HG03025 (cell line): Measurements from ENCODE around the gene P2RX7.
"Not testable (repeated sequence)": the region's sequence is repeated elsewhere in the genome, so short reads cannot be mapped to it uniquely, and the experiment has no call there.

Source experiments
- ATAC-seq: cut with Tn5 transposase; IDR thresholded peaks from one replicate; pipeline ENCODE4 v1.9.1; 2021; ENCODE audit warnings: mild to moderate bottlenecking, moderate library complexity; ENCODE audit not compliant: unreplicated experiment, low FRiP score

Gene P2RX7

DNA sequence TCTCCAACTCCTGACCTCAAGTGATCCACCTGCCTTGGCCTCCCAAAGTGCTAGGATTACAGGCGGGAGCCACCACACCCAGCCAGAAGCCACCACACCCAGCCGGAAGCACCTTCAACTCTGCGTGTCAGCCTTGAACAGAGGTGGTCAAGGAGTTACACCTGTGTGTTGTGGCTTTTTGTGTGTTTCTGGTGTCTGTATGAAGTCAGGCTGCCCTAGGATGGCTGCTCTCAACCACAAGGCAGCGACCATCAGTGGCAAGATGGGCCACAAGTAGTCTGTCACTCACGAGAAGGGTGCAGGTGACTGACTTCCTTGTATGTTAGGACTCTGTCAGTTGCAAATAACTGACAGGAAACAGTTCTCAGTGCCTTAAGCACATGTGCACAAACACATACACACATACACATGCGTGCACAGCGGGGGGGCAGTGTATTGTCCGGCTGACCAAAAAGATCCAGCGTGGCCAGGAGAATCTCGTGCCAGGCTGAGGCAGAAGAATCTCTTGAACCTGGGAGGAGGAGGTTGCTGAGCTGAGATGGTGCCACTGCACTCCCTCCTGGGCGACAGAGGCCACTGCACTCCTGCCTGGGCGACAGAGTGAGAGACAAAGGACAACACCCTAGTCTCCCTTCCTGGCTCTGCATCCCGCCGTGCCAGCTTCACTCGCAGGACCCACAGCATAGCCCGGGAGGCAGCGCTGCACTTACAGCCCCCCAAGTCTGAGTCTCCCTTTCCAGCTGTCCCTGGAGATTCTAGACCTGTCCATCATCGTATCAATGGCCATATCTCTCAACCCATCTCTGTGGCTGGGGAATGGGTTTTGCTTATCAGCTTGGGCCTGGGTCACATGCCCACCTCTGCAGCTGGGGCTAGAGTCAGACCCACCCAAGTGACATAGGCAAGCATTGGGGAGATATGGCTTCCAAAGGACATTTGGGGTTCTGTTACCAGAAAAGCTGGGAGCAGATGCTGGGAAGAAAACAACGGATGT, 90.9 kb downstream of the P2RX7 start:
- no peak for ATAC-seq

DNA sequence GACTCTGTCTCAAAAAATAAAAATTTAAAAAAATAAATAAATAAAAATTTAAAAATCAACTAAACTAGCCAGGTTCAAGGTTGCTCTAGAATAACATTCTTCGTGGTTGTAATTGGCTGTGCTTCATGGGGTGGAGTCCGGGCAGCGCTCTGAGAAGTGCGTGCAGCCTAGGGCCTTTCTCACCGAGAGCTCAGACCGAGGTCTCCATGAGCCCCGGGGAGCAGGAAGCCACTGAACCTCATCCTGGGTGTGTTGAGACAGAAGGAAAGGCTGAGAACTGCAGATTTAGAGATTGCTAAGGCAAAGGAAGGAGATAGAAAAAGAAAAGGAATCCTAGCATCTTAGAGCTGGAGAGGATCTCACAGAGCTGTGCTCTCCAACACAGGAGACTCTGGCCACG, 91.9 kb downstream of the P2RX7 start:
- no peak for ATAC-seq

DNA sequence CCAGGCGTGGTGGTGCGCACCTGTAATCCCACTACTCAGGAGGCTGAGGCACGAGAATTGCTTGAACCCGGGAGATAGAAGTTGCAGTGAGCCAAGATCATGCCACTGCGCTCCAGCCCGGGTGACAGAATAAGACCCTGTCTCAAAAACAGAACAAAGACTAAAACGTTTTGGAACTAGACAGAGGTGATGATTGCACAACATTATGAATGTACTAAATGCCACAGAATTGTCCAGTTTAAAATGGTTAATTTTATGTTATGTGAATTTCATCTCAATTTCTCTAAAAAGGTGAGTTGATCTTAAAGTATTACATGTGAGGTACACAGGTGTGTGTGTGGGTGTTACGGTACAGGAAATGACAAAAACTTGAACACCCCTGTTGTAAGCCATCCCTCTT, 93.7 kb downstream of the P2RX7 start:
- no peak for ATAC-seq

DNA sequence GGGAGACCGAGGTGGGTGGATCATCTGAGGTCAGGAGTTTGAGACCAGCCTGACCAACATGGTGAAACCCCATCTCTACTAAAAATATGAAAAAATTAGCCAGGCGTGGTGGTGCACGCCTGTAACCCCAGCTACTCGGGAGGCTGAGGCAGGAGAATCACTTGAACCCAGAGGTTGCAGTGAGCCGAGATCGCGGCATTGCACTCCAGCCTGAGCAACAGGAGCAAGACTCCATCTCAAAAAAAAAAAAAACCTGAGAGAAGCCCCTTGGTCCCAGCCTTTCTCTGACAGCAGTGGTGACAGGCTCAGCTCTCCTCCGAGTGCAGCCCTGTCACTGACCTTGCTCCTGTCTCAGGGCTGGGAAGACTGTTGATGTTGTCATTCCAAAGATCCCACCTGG, 94.2 kb downstream of the P2RX7 start:
- ATAC-seq: not testable (repeated sequence)

DNA sequence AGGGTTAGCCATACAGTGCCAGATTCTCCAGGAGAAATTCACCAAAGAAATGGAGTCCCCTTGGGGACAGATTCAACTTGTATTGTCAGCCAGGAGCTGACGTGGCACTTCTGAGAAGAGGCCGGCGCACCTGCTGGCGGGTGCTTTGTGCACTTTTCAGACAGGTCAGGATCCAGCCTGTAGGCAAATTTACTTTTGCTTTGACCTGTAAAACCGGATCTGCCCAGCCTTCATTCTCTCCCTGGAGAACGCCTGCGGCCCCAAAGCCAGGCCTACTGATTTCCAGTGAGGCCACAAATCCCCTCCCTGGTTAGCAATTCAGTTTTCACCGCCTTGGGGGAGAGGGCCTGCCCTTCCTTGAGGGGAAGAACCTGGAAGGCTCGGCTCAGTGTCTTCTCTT, 94.6 kb downstream of the P2RX7 start:
- ATAC-seq: no peak

DNA sequence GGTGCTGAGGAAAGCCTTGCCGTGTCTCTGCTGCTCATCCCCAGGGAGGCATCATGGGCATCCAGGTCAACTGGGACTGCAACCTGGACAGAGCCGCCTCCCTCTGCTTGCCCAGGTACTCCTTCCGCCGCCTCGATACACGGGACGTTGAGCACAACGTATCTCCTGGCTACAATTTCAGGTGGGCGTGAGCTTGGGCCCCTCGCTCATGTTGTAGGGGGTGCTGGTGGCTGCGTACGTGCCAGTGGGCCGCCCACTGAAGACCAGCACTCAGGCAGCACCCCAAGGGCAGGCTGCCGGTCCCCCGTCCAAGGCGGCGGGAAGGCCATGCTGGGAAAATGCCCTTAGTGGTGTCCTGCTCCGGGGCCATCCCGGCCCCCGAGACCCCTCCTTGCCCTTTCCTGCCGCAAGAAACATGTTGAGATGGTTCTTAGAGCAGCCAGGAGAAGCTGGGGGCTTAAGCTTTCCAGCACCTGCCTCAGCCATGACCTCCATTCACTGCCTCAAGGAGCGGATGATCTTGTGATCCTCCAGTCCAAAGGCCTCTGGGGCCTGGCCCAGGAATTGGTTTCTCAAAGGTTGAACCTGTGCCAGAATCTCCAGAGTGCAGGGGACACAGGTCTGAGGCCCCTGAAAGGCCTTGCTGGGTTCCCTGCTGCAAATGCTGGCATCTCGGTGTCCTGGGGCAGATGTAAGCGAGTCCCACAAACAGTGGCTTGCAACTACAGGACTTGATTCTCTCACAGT, 96.4 kb downstream of the P2RX7 start:
- no peak for ATAC-seq

DNA sequence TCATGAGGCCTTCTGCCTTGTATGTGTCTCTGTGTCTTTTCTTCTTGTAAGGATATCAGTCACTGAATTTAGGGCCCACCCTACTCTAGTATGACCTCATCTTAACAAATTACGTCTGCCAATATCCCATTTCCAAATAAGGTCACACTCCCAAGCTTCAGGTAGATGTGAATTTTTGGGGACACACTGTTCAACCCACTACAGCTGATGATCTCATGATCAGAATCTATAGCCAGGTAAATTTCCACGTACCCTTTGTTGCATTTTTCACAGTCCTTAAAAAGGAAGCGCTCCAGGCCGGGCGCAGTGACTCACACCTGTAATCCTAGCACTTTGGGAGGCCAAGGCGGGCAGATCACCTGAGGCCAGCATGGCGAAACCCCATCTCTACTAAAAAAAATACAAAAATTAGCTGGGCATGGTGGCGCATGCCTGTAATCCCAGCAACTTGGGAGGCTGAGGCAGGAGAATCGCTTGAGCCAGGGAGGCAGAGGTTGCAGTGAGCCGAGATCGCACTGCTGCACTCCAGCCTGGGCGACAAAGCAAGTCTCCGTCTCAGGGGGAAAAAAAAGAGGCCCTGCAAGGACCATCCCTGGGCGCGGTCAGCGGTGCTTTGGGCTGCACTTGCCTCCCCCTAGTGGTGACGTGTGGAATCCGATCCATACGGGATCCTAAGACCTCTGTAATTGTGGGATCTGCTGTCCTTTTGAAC, 97.3 kb downstream of the P2RX7 start:
- not testable (repeated sequence) for ATAC-seq

DNA sequence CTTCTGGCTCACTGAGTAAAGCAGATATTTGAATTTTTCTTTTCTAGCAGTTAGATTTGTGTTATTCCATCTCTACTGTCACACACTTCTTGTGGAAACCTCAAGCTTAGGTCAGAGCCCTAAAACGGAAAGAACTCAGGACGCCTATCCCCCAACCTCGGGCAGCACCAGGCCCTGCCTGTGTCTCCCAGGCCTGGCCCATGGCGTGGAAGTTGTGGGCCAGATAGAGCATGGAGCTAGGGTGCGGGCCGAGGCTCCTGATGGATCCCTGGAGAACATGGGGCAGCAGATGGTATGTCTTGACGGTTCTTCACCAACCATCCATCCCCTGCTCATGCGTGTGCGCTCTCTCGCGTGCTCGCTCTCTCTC, 97.8 kb downstream of the P2RX7 start:
- ATAC-seq: no peak

DNA sequence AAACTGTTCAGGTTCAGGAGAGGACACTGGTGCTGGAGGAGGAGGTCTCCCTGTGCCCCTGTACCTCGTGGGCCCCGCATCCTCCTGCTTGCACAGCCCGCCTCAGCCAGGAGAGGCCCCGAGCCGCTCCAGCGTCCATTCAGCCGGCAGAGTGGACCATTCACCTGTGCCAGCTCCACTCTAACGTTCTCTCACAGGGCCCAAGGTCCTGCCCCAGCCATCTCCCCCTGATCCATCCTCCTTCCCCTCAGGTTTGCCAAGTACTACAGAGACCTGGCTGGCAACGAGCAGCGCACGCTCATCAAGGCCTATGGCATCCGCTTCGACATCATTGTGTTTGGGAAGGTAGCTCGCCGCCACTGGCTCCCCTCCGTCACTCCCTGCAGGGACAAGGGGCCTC, 99.5 kb downstream of the P2RX7 start:
- no peak for ATAC-seq

DNA sequence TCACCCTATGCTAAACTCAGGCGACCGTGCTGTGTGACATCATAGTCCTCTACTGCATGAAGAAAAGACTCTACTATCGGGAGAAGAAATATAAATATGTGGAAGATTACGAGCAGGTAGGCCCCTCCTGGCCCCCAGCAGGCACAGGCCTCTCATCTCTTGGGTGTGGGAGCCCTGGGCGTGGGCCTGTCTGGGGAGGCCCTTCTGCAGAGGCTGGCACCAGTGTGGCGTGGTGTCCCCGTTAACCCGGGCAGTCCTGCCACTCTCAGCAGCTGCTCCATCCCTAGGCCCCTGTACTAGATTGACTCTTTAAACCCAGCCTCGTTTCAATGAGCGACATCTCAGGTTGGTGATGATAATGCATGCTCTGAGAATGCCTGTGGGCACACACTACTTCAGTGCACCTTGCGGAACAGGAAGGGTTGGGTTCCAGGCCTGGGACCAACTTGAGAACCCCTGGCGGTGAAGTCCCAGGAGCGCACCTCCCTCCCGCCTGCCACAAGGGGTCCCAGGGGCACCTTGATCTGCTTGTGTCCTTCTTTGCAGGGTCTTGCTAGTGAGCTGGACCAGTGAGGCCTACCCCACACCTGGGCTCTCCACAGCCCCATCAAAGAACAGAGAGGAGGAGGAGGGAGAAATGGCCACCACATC, 100.4 kb downstream of the P2RX7 start:
- ATAC-seq: no peak

DNA sequence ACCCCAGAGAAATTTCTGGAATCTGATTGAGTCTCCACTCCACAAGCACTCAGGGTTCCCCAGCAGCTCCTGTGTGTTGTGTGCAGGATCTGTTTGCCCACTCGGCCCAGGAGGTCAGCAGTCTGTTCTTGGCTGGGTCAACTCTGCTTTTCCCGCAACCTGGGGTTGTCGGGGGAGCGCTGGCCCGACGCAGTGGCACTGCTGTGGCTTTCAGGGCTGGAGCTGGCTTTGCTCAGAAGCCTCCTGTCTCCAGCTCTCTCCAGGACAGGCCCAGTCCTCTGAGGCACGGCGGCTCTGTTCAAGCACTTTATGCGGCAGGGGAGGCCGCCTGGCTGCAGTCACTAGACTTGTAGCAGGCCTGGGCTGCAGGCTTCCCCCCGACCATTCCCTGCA, 100.9 kb downstream of the P2RX7 start:
- no peak for ATAC-seq

DNA sequence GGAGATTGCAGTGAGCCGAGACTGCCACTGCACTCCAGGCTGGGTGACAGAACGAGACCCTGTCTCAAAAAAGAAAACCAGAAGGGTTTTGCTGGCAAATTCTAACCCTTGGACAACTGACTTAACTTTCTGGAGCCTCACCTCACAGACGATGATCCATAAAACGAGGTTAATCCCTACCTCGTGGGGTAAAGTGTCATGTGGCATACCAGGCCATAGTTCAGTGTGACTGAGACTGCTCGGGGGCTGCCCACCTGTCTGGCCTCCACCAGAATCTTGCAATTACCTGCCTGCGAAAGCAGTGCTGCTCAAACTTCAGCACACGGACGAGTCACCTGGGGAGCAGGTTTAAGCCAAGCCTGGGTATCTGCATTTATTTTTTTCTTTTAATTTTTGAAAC, 104.1 kb downstream of the P2RX7 start:
- ATAC-seq: no peak

DNA sequence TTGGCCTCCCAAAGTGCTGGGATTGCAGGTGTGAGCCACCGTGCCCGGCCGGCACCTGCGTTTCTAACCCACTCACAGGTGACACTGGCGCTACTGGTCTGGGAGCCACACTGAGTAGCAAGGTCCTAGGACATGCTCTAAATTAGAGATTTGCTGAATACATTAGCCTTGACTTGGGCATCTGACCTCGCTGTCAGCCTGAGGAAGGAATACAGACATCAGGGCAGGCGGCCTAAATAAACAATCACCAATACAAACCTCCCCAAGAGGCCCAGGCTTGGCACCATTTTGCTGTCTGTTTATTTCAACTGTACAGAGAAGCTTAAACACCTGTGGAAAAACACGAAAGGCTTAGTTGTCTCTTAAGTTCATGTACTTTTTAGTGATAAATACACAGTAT, 104.7 kb downstream of the P2RX7 start:
- no peak for ATAC-seq
